AG04450 (cell line): ENCODE measurements around the gene CLSTN3. TPM values are rescaled to one million over a fixed set of nuclear protein-coding genes. Genes with fewer than 3 reads are reported as not detected.

Experiments
- CTCF ChIA-PET: fragments of 300-600, 350-600 bp; formaldehyde crosslinking; extraction: SDS; loops from one replicate; lab custom pipeline; 2022; ENCODE audit warnings: antibody characterized with exemption, inconsistent platforms; lab: Charles Lee
- POLR2A ChIA-PET: fragments of 350-600 bp; formaldehyde crosslinking; extraction: SDS; loops from one replicate; lab custom pipeline; 2021; ENCODE audit warnings: antibody characterized with exemption, inconsistent platforms; lab: Yijun Ruan, JAX
- DNase-seq: peaks from one replicate; pipeline ENCODE4 v3.0.0-alpha.2; 2011; ENCODE audit warnings: low read depth, low spot score
- H3K27ac ChIP-seq: one replicate; pipeline ENCODE4 v1.5.1; 2012; ENCODE audit warnings: low read depth, low read length, control low read depth
- H3K27me3 ChIP-seq: one replicate; pipeline ENCODE4 v1.6.0; 2012; ENCODE audit warnings: low read length; ENCODE audit not compliant: control insufficient read depth, insufficient read depth
- H3K4me3 ChIP-seq: 2 replicates; pipeline ENCODE4 v1.5.1; 2011; ENCODE audit warnings: mild to moderate bottlenecking, low read depth, low read length, control low read depth
- H3K9me3 ChIP-seq: 2 replicates; pipeline ENCODE4 v1.5.1; 2012; ENCODE audit warnings: low read length; ENCODE audit not compliant: control insufficient read depth, insufficient read depth
- polyA plus RNA-seq: library from polyadenylated mRNA; depleted of rRNA; stranded (reverse); fragments of >200 nt; gene quantifications from 2 replicates; pipeline ENCODE4 v1.2.3, GENCODE V29; 2011
- TF ChIP-seq, protein P1 (sequence below): IDR thresholded peaks from 2 replicates; pipeline ENCODE4 v1.5.1; 2011; ENCODE audit warnings: low read depth, low read length, control low read depth, inconsistent platforms

Gene CLSTN3
- polyA plus RNA-seq, 1 experiment = 22.3 TPM

- Histone ChIP-seq H3K4me3 (no peak overlapping the region), H3K27me3 (peaks cover 7% of the 10 kb centered on the region), H3K27ac (no peak overlapping the region), H3K9me3 (peaks cover 23% of the 10 kb centered on the region; the same call in 1 of the 2 replicates)
- ChIA-PET POLR2A (no interaction called here), CTCF (interaction anchor here (0.9 kb wide), 1 partner anchor 28 kb away, joined by 3 read pairs; no protein-coding TSS in a partner anchor)
- TF ChIP-seq, protein P1, sequence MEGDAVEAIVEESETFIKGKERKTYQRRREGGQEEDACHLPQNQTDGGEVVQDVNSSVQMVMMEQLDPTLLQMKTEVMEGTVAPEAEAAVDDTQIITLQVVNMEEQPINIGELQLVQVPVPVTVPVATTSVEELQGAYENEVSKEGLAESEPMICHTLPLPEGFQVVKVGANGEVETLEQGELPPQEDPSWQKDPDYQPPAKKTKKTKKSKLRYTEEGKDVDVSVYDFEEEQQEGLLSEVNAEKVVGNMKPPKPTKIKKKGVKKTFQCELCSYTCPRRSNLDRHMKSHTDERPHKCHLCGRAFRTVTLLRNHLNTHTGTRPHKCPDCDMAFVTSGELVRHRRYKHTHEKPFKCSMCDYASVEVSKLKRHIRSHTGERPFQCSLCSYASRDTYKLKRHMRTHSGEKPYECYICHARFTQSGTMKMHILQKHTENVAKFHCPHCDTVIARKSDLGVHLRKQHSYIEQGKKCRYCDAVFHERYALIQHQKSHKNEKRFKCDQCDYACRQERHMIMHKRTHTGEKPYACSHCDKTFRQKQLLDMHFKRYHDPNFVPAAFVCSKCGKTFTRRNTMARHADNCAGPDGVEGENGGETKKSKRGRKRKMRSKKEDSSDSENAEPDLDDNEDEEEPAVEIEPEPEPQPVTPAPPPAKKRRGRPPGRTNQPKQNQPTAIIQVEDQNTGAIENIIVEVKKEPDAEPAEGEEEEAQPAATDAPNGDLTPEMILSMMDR = no peak
- no peak for DNase-seq
These were observed 39.8 kb downstream of the CLSTN3 start for GRCh38 chr12:7169951-7170350.

- Histone ChIP-seq H3K9me3 (peaks cover 19% of the 10 kb centered on the region; the same call in 1 of the 2 replicates), H3K4me3 (no peak overlapping the region), H3K27ac (no peak overlapping the region), H3K27me3 (no peaks in the 10 kb centered on the region)
- ChIA-PET POLR2A (no interaction called here), CTCF (interaction anchor here (1.3 to 1.6 kb wide), 2 partner anchors 9 to 17 kb away, joined by 3 to 4 read pairs; no protein-coding TSS in a partner anchor)
- TF ChIP-seq, protein P1 = no peak
- DNase-seq = no peak
These were observed 41.7 kb downstream of the CLSTN3 start for GRCh38 chr12:7171854-7172253.

GRCh38 chr12:7175493-7175892, 45.3 kb downstream of the CLSTN3 start:
- POLR2A ChIA-PET = no interaction called here
- Histone ChIP-seq H3K9me3 (peaks cover 5% of the 10 kb centered on the region; the same call in 1 of the 2 replicates), H3K4me3 (no peak overlapping the region), H3K27ac (no peak overlapping the region), H3K27me3 (no peaks in the 10 kb centered on the region)
- TF ChIP-seq, protein P1 = no peak
- CTCF ChIA-PET = interaction anchor here (0.6 to 4.9 kb wide), 4 partner anchors 13 to 631 kb away, joined by 3 to 18 read pairs (median 4); no protein-coding TSS in a partner anchor
- DNase-seq = no peak

- Histone ChIP-seq H3K4me3 (no peak overlapping the region), H3K27ac (no peak overlapping the region), H3K9me3 (peaks cover 5% of the 10 kb centered on the region; the same call in 1 of the 2 replicates), H3K27me3 (no peaks in the 10 kb centered on the region)
- POLR2A ChIA-PET = no interaction called here
- TF ChIP-seq, protein P1 = no peak
- no peak for DNase-seq
- CTCF ChIA-PET = interaction anchor here (1.6 to 4.9 kb wide), 2 partner anchors 12 to 32 kb away, joined by 5 to 18 read pairs; no protein-coding TSS in a partner anchor
These were observed 46.4 kb downstream of the CLSTN3 start for GRCh38 chr12:7176595-7176994.

DNA sequence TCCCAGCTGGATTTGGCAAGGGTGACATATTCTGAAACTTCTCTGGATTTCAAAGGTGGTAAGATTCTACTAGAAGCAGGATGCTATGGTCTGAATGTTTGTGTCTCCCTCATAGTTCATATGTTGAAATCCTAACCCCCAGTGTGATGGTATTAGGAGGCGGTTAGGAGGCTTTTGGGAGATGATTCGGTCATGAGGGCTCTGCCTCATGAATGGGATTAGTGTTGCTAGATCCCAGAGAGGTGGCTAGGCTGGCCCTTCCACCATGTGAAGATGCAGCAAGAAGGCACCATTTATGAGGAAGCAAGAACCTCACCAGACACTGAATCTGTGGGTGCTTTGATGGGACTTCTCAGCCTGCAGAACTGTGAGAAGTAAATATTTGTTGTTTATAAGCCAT, 48.3 kb downstream of the CLSTN3 start:
- TF ChIP-seq, protein P1 = no peak
- CTCF ChIA-PET = no interaction called here
- no peak overlapping the region for H3K27ac ChIP-seq
- no peaks in the 10 kb centered on the region for H3K27me3 ChIP-seq
- POLR2A ChIA-PET = no interaction called here
- DNase-seq = no peak
- H3K9me3 ChIP-seq = no peaks in the 10 kb centered on the region
- no peak overlapping the region for H3K4me3 ChIP-seq
